Spleen (tissue), 7 donors: Measurements from ENCODE around the gene HERC3.

Experiments
- CTCF ChIP-seq, 11 experiments: fragments of 200-600 bp in 7 of 11; fragments of 450-650 bp in 4 of 11; sonication (generic) in 4 of 11; IDR thresholded peaks in 8 of 11; conservative IDR thresholded peaks in 3 of 11; 1 replicate in 7 of 11; 2 replicates in 4 of 11; pipeline versions ENCODE4 v1.4.0 to v1.8.0; 2016 to 2021; ENCODE audit warnings: antibody characterized with exemption in 11 of 11, inconsistent platforms in 4 of 11, mild to moderate bottlenecking in 1 of 11
- POLR2A ChIP-seq, 3 donors: fragments of 450-650 bp; IDR thresholded peaks; one replicate each; pipeline ENCODE4 v1.5.1; 2017; ENCODE audit warnings: antibody characterized with exemption in 3 of 3, mild to moderate bottlenecking in 1 of 3
- donor health status: DM: no; HTN: no; CAD: no; lungs with moderate emphysema.
- donor health status: DM: no; HTN: no; CAD: no.
- donor health status: DM: no; HTN: no; CAD: no.

- TF ChIP-seq CTCF (IDR thresholded peaks at IDR 0.05 in 8 of 11, conservative IDR thresholded peaks at IDR 0.05 in 3 of 11) (no peak), POLR2A (IDR thresholded peaks at IDR 0.05) (no peak)
Observed at GRCh38 chr4:88673886-88674285, 81.6 kb downstream of the HERC3 start.
